HepG2 (cell line): Measurements from ENCODE around the gene SOCS1. TPM values are rescaled to one million over a fixed set of nuclear protein-coding genes. Genes with fewer than 3 reads are reported as not detected.
A peak's percentile ranks its signal among the peaks of the same experiment; 100 is the strongest.

Source experiments
- DMTF1 ChIP-seq: sonication (generic); formaldehyde crosslinking; IDR thresholded peaks from 2 replicates; pipeline ENCODE4 v1.4.0; 2020; ENCODE audit warnings: mild to moderate bottlenecking, missing genetic modification reagents
- EP300 ChIP-seq, 3 experiments: sonication (generic) in 1 of 3; formaldehyde crosslinking in 1 of 3; IDR thresholded peaks; 2 replicates each; pipeline versions ENCODE4 v1.5.1 to v1.6.1; 2011 to 2020; ENCODE audit warnings: low read depth in 2 of 3, low read length in 2 of 3, borderline replicate concordance in 1 of 3, improper control_type of control experiment in 1 of 3, mild to moderate bottlenecking in 1 of 3, missing genetic modification reagents in 1 of 3, moderate library complexity in 1 of 3
- FOSL1 ChIP-seq: sonication (generic); formaldehyde crosslinking; IDR thresholded peaks from 2 replicates; pipeline ENCODE4 v1.9.0; 2021; ENCODE audit warnings: missing genetic modification reagents, borderline replicate concordance
- HDAC6 ChIP-seq: fragments of 200-600 bp; sonication (generic); IDR thresholded peaks from 2 replicates; pipeline ENCODE4 v1.7.0; 2017; ENCODE audit warnings: mild to moderate bottlenecking, antibody characterized with exemption, low read length, low read depth
- HHEX ChIP-seq: IDR thresholded peaks from 2 replicates; pipeline ENCODE4 v1.6.1; 2016; ENCODE audit warnings: control low read depth
- HNRNPUL1 ChIP-seq: fragments of 200-400 bp; formaldehyde crosslinking; IDR thresholded peaks from 2 replicates; pipeline ENCODE4 v1.6.1; 2017; ENCODE audit warnings: low read depth, mild to moderate bottlenecking, low read length, moderate library complexity
- ISL2 ChIP-seq: sonication (generic); formaldehyde crosslinking; IDR thresholded peaks from 2 replicates; pipeline ENCODE4 v1.5.0; 2020; ENCODE audit warnings: missing genetic modification reagents
- JUN ChIP-seq: sonication (generic); formaldehyde crosslinking; IDR thresholded peaks from 2 replicates; pipeline ENCODE4 v1.4.0; 2020; ENCODE audit warnings: mild to moderate bottlenecking, missing genetic modification reagents
- KDM1A ChIP-seq: IDR thresholded peaks from 2 replicates; pipeline ENCODE4 v1.6.1; 2016; ENCODE audit warnings: missing compliant biosample characterization
- KDM3A ChIP-seq: IDR thresholded peaks from 2 replicates; pipeline ENCODE4 v1.6.1; 2018; ENCODE audit warnings: low read depth, missing compliant biosample characterization
- NR2F6 ChIP-seq, 2 experiments: IDR thresholded peaks; 2 replicates each; pipeline ENCODE4 v1.6.1; 2016; ENCODE audit warnings: antibody characterized with exemption in 1 of 2, mild to moderate bottlenecking in 1 of 2
- NRL ChIP-seq: sonication (generic); formaldehyde crosslinking; IDR thresholded peaks from 2 replicates; pipeline ENCODE4 v1.5.0; 2020; ENCODE audit warnings: missing genetic modification reagents, mild to moderate bottlenecking, moderate library complexity, borderline replicate concordance
- RELA ChIP-seq: sonication (generic); formaldehyde crosslinking; IDR thresholded peaks from 2 replicates; pipeline ENCODE4 v1.4.0; 2020; ENCODE audit warnings: missing genetic modification reagents
- REPIN1 ChIP-seq: sonication (generic); formaldehyde crosslinking; IDR thresholded peaks from 2 replicates; pipeline ENCODE4 v1.8.0; 2022; ENCODE audit warnings: missing genetic modification reagents, low read depth, mild to moderate bottlenecking, borderline replicate concordance
- ZMAT3 ChIP-seq: sonication (generic); formaldehyde crosslinking; conservative IDR thresholded peaks from 2 replicates; pipeline ENCODE4 v1.7.0; 2021; ENCODE audit warnings: missing genetic modification reagents
- ZNF33A ChIP-seq: sonication (generic); formaldehyde crosslinking; IDR thresholded peaks from 2 replicates; pipeline ENCODE4 v1.5.1; 2020; ENCODE audit warnings: missing genetic modification reagents, mild to moderate bottlenecking, moderate library complexity, borderline replicate concordance
- ZNF639 ChIP-seq: conservative IDR thresholded peaks from 2 replicates; pipeline ENCODE4 v1.6.1; 2018; ENCODE audit warnings: missing genetic modification reagents
- ZNF646 ChIP-seq: sonication (generic); formaldehyde crosslinking; IDR thresholded peaks from 2 replicates; pipeline ENCODE4 v1.9.0; 2021; ENCODE audit warnings: mild to moderate bottlenecking, missing genetic modification reagents
- ZNF713 ChIP-seq: sonication (generic); formaldehyde crosslinking; IDR thresholded peaks from 2 replicates; pipeline ENCODE4 v1.4.0; 2020; ENCODE audit warnings: mild to moderate bottlenecking, missing genetic modification reagents
- polyA plus RNA-seq, 8 experiments: library from polyadenylated mRNA; depleted of rRNA in 3 of 8; stranded (reverse) in 7 of 8; unstranded in 1 of 8; fragments of >200 nt; fragmentation: Illumina TruSeq in 4 of 8; extraction: Trizol in 4 of 8; gene quantifications; 2 replicates each; pipeline versions ENCODE4 v1.2.1 to v1.2.3, GENCODE V29; 2011 to 2016; ENCODE audit warnings: low read depth in 4 of 8, missing spikeins in 1 of 8, mixed read lengths in 1 of 8; ENCODE audit not compliant: insufficient read depth in 1 of 8
- total RNA-seq, 5 experiments: library from RNA; depleted of rRNA; stranded (reverse); fragments of >200 nt; fragmentation: Illumina TruSeq; extraction: Trizol; gene quantifications; 2 replicates each; pipeline ENCODE4 v1.2.3, GENCODE V29; 2016; ENCODE audit warnings: low read depth in 1 of 5

SOCS1 gene
- total and polyA plus RNA-seq, 2 of the 13 experiments (the other 11 are each of a cell fraction or from before 2014, with no cell fraction given), result 5.3 to 6.3 TPM

GRCh38 chr16:11251525-11252481, 4.2 kb downstream of the SOCS1 start (continued):
- TF ChIP-seq HDAC6 (no peak), HNRNPUL1 (no peak), ZMAT3 (no peak), KDM3A (no peak), NR2F6 (IDR thresholded peaks at IDR 0.05) (no peak), NR2F6 (CRISPR knock-in tag; IDR thresholded peaks at IDR 0.05) (no peak), KDM1A (CRISPR knock-in tag) (0 out of 2 replicates have a peak, but pooled peaks have one; percentile 11), ISL2 (no peak), DMTF1 (CRISPR knock-in tag) (no peak), ZNF639 (CRISPR knock-in tag) (no peak), NRL (CRISPR knock-in tag) (0 out of 2 replicates have a peak, but pooled peaks have one; percentile 33), EP300 (IDR thresholded peaks at IDR 0.05; ENCODE audit: low read depth in 2 of 2, low read length in 2 of 2) (no peak), EP300 (CRISPR knock-in tag; IDR thresholded peaks at IDR 0.05; ENCODE audit: borderline replicate concordance) (no peak), JUN (no peak), REPIN1 (no peak), ZNF713 (no peak), ZNF646 (CRISPR knock-in tag) (peak; percentile 91), RELA (CRISPR knock-in tag) (no peak), ZNF33A (no peak), HHEX (no peak), FOSL1 (CRISPR knock-in tag) (no peak)
